SK-N-SH (cell line): ENCODE measurements around the gene VCX.

Experiments used
- NRF1 ChIP-seq: IDR thresholded peaks from 2 replicates; pipeline ENCODE4 v1.6.1; 2012; ENCODE audit warnings: low read depth, mild to moderate bottlenecking, low read length
- POLR2AphosphoS5 ChIP-seq: IDR thresholded peaks from 2 replicates; pipeline ENCODE4 v1.6.1; 2012; ENCODE audit warnings: low read depth, low read length
- TAF1 ChIP-seq: IDR thresholded peaks from 2 replicates; pipeline ENCODE4 v1.6.1; 2012; ENCODE audit warnings: low read depth, mild to moderate bottlenecking, low read length, moderate library complexity, borderline replicate concordance
- TF ChIP-seq, protein P1 (sequence below): fragments of 200-600 bp; sonication (generic); IDR thresholded peaks from 2 replicates; pipeline ENCODE4 v1.6.1; 2017; ENCODE audit warnings: antibody characterized with exemption, mild to moderate bottlenecking, moderate library complexity

DNA sequence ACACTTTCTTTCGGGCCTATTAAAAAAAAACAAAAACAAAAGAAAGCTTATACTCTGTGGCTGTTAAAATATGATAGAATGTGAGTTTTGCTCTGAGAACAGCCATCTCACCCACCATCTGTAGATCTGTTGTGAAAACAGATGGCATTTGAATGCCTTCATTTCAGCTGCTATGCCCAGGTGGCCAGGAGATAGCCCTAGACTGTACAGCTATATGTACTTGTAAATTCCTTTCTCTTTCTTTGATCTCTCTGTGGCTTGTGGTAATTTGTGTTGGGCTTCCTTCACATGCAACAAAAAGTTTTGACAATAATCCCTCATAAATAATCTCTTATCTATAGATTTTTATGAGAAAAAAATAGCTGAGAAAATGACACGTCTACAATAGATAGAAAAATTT lies 46.2 kb downstream of the VCX start:
- no peak for TF ChIP-seq POLR2AphosphoS5
- TF ChIP-seq TAF1, result no peak
- TF ChIP-seq NRF1, result no peak
- TF ChIP-seq, protein P1, sequence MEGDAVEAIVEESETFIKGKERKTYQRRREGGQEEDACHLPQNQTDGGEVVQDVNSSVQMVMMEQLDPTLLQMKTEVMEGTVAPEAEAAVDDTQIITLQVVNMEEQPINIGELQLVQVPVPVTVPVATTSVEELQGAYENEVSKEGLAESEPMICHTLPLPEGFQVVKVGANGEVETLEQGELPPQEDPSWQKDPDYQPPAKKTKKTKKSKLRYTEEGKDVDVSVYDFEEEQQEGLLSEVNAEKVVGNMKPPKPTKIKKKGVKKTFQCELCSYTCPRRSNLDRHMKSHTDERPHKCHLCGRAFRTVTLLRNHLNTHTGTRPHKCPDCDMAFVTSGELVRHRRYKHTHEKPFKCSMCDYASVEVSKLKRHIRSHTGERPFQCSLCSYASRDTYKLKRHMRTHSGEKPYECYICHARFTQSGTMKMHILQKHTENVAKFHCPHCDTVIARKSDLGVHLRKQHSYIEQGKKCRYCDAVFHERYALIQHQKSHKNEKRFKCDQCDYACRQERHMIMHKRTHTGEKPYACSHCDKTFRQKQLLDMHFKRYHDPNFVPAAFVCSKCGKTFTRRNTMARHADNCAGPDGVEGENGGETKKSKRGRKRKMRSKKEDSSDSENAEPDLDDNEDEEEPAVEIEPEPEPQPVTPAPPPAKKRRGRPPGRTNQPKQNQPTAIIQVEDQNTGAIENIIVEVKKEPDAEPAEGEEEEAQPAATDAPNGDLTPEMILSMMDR, result no peak
